ENCODE results near the gene FBXO2. TPM values are rescaled to one million over a fixed set of nuclear protein-coding genes. Genes with fewer than 3 reads are reported as not detected.

Gene FBXO2
- polyA plus RNA-seq, 1 donor (not counting 4 experiments of a cell fraction or from before 2014, with no cell fraction given): 42.2 TPM

GRCh38 chr1:11697188-11697892, 43.1 kb upstream of the FBXO2 start:
- dilution Hi-C loops (cut with MboI; ENCODE audit: extremely low pct_ligation_motif_present, low sequenced_read_pairs): no loop called here
- H3K4me1 ChIP-seq (ENCODE audit: control insufficient read depth, extremely low read depth, insufficient read depth, low read length): peaks cover 15% of the 10 kb centered on the region
- DNase-seq (ENCODE audit: low read depth, low spot score) (no peak), FAIRE-seq (no peak)
- no peak overlapping the region for H3K4me3 ChIP-seq (ENCODE audit: control insufficient read depth in 2 of 3, extremely low read depth in 1 of 3, insufficient read depth in 2 of 3, low read depth in 1 of 3, low read length in 3 of 3)
- H4K20me1 ChIP-seq (ENCODE audit: control insufficient read depth, extremely low read depth, insufficient read depth, low read length): no peaks in the 10 kb centered on the region
- no peak overlapping the region for H3K4me2 ChIP-seq (ENCODE audit: control insufficient read depth, extremely low read depth, insufficient read depth, low read depth, low read length)
- no peaks in the 10 kb centered on the region for H3K9me1 ChIP-seq (ENCODE audit: control insufficient read depth, extremely low read depth, insufficient read depth, low read length)
- H3K27ac ChIP-seq (ENCODE audit: control insufficient read depth, insufficient read depth, low read length): no peak overlapping the region
- no peak for TF ChIP-seq EZH2 (IDR thresholded peaks at IDR 0.05; ENCODE audit: low read length)
- TF ChIP-seq CTCF (optimal IDR thresholded peaks at IDR 0.05 in 1 of 3, IDR thresholded peaks at IDR 0.05 in 1 of 3, conservative IDR thresholded peaks at IDR 0.05 in 1 of 3; ENCODE audit: extremely low read depth in 1 of 3, insufficient read depth in 2 of 3, low read length in 3 of 3): no peak
- H3K79me2 ChIP-seq (ENCODE audit: control insufficient read depth, insufficient read depth, low read length): no peaks in the 10 kb centered on the region
- H3K9me3 ChIP-seq (ENCODE audit: control insufficient read depth, low read depth, low read length): no peaks in the 10 kb centered on the region
- no peak overlapping the region for H3K9ac ChIP-seq (ENCODE audit: control insufficient read depth, extremely low read depth, insufficient read depth, low read length)
- no peaks in the 10 kb centered on the region for H3K36me3 ChIP-seq (ENCODE audit: control insufficient read depth in 2 of 2, extremely low read depth in 1 of 2, insufficient read depth in 2 of 2, low read length in 2 of 2)
- no peak overlapping the region for H2AFZ ChIP-seq (ENCODE audit: control insufficient read depth, low read length)
- H3K27me3 ChIP-seq (ENCODE audit: control insufficient read depth, extremely low read depth, insufficient read depth, low read length): peaks cover 58% of the 10 kb centered on the region

DNA sequence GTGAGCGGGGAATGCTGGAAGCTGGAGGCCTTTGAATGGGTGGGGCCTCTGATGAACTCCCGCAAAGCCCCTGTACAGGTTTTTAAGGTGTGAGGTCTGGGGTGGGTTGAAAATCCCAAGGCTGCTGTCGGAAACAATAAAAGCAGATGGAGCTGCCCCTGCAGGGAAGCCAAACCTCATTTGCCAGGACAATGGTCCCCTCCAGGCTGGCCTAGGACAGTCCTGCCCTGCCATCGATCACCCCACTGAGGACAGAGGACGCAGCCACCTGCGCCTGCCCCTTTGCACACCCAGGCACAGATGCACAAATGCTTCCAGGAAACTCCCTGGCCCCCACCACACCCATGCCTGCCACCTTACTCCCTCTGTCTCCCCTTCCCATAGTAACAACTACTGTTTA, 41.6 kb upstream of the FBXO2 start:
- dilution Hi-C loops (cut with MboI; ENCODE audit: extremely low pct_ligation_motif_present, low sequenced_read_pairs): no loop called here
- H3K9ac ChIP-seq (ENCODE audit: control insufficient read depth, extremely low read depth, insufficient read depth, low read length): no peak overlapping the region
- H3K4me1 ChIP-seq (ENCODE audit: control insufficient read depth, extremely low read depth, insufficient read depth, low read length): peaks cover 13% of the 10 kb centered on the region
- H4K20me1 ChIP-seq (ENCODE audit: control insufficient read depth, extremely low read depth, insufficient read depth, low read length): no peaks in the 10 kb centered on the region
- H3K4me2 ChIP-seq (ENCODE audit: control insufficient read depth, extremely low read depth, insufficient read depth, low read depth, low read length): no peak overlapping the region
- peaks cover 55% of the 10 kb centered on the region for H3K27me3 ChIP-seq (ENCODE audit: control insufficient read depth, extremely low read depth, insufficient read depth, low read length)
- no peak for FAIRE-seq
- no peaks in the 10 kb centered on the region for H3K9me1 ChIP-seq (ENCODE audit: control insufficient read depth, extremely low read depth, insufficient read depth, low read length)
- no peak overlapping the region for H3K27ac ChIP-seq (ENCODE audit: control insufficient read depth, insufficient read depth, low read length)
- TF ChIP-seq EZH2 (IDR thresholded peaks at IDR 0.05; ENCODE audit: low read length) (no peak), CTCF (optimal IDR thresholded peaks at IDR 0.05 in 1 of 3, IDR thresholded peaks at IDR 0.05 in 1 of 3, conservative IDR thresholded peaks at IDR 0.05 in 1 of 3; ENCODE audit: extremely low read depth in 1 of 3, insufficient read depth in 2 of 3, low read length in 3 of 3) (no peak)
- no peak overlapping the region for H2AFZ ChIP-seq (ENCODE audit: control insufficient read depth, low read length)
- no peaks in the 10 kb centered on the region for H3K36me3 ChIP-seq (ENCODE audit: control insufficient read depth in 2 of 2, extremely low read depth in 1 of 2, insufficient read depth in 2 of 2, low read length in 2 of 2)
- H3K79me2 ChIP-seq (ENCODE audit: control insufficient read depth, insufficient read depth, low read length): no peaks in the 10 kb centered on the region
- H3K4me3 ChIP-seq (ENCODE audit: control insufficient read depth in 2 of 3, extremely low read depth in 1 of 3, insufficient read depth in 2 of 3, low read depth in 1 of 3, low read length in 3 of 3): no peak overlapping the region
- DNase-seq (ENCODE audit: low read depth, low spot score): no peak
- no peaks in the 10 kb centered on the region for H3K9me3 ChIP-seq (ENCODE audit: control insufficient read depth, low read depth, low read length)

Data from keratinocyte (primary cell).